ENCODE measurements around the gene HHAT.
"Not testable (repeated sequence)": the region's sequence is repeated elsewhere in the genome, so short reads cannot be mapped to it uniquely, and the experiment has no call there.

Gene HHAT

DNA sequence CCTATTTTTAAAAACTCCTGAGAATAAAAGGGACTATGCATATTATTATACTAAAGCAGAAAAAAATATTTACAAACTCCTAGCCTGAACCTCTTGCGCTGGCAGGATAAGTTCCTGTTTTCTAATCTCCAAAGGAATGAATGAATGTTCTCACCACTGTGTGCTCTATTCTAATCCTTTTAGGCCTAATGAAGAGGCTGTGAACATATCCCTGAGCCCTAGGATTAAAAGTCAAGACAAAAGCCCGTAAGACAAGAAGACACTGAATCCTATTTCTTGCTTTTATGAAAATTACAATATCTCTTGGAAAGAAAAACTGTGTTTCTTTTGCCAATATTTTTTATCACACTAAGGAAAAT, 317.5 kb downstream of the HHAT start:
- Histone ChIP-seq H3K36me3 (ENCODE audit: control insufficient read depth, insufficient read depth, low read length) (no peaks in the 10 kb centered on the region), H3K4me3 (ENCODE audit: low read length) (no peak overlapping the region), H3K4me1 (ENCODE audit: control insufficient read depth, insufficient read depth, low read length) (no peaks in the 10 kb centered on the region), H3K9ac (ENCODE audit: low read length) (no peak overlapping the region), H3K27me3 (ENCODE audit: control insufficient read depth, insufficient read depth, low read length) (no peaks in the 10 kb centered on the region), H3K27ac (ENCODE audit: low read depth, low read length) (no peak overlapping the region)

DNA sequence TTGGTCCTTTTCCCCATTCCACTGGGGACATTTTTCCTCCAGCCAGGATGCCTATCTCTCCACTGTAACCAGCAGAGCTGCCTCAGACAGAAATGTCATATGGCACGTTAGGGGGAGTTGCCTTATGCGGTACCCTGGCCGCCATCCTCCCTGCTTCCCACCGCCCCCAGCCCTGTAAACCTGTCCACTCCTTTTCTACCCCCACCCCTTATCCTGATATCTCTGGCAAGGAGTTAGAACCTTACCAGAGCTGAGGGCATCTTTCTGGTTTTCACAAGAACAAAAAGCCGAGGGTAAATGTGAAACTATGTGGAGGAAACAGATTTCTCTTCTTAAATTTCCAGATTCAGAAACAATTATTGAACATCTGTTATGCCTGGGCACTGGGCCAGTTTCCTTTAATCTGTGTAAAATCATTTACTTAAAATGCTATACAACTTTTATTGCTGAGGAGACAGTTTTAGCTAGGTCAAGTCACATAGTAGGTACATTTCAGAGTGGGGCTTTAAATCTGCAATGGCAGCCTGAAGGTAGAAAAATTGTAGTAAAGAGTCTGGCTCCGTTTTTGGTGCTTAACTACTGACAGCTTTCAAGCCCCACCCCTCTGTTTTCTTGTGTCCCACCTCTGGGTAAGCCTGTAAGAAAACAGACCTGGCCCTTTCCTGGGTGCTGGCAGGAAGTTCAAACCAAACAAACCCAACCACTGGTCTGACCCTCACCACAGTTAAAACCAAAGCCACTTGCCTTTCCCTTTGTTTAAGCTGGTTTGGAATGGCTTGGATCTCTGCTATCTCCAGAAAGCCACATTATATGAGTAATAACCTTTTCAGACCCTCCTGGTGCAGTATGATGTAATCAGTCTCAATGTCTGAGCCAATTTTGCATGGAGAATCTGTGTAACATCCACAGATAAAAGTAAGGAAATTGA, 319.0 kb downstream of the HHAT start:
- H3K4me3 ChIP-seq (ENCODE audit: low read length), result no peak overlapping the region
- no peak overlapping the region for H3K27ac ChIP-seq (ENCODE audit: low read depth, low read length)
- no peaks in the 10 kb centered on the region for H3K36me3 ChIP-seq (ENCODE audit: control insufficient read depth, insufficient read depth, low read length)
- no peak overlapping the region for H3K9ac ChIP-seq (ENCODE audit: low read length)
- no peaks in the 10 kb centered on the region for H3K4me1 ChIP-seq (ENCODE audit: control insufficient read depth, insufficient read depth, low read length)
- no peaks in the 10 kb centered on the region for H3K27me3 ChIP-seq (ENCODE audit: control insufficient read depth, insufficient read depth, low read length)

- Histone ChIP-seq H3K36me3 (ENCODE audit: control insufficient read depth, insufficient read depth, low read length) (no peaks in the 10 kb centered on the region), H3K27ac (ENCODE audit: low read depth, low read length) (no peak overlapping the region), H3K27me3 (ENCODE audit: control insufficient read depth, insufficient read depth, low read length) (no peaks in the 10 kb centered on the region), H3K9ac (ENCODE audit: low read length) (no peak overlapping the region), H3K4me1 (ENCODE audit: control insufficient read depth, insufficient read depth, low read length) (no peaks in the 10 kb centered on the region), H3K4me3 (ENCODE audit: low read length) (no peak overlapping the region)
These were observed 320.0 kb downstream of the HHAT start for GRCh38 chr1:210648588-210649269.

GRCh38 chr1:210650403-210650802, 321.7 kb downstream of the HHAT start:
- no peak overlapping the region for H3K27ac ChIP-seq (ENCODE audit: low read depth, low read length)
- H3K27me3 ChIP-seq (ENCODE audit: control insufficient read depth, insufficient read depth, low read length), result no peaks in the 10 kb centered on the region
- H3K9ac ChIP-seq (ENCODE audit: low read length), result no peak overlapping the region
- no peaks in the 10 kb centered on the region for H3K4me1 ChIP-seq (ENCODE audit: control insufficient read depth, insufficient read depth, low read length)
- no peak overlapping the region for H3K4me3 ChIP-seq (ENCODE audit: low read length)
- no peaks in the 10 kb centered on the region for H3K36me3 ChIP-seq (ENCODE audit: control insufficient read depth, insufficient read depth, low read length)

- H3K4me3 ChIP-seq (ENCODE audit: low read length), result no peak overlapping the region
- H3K27me3 ChIP-seq (ENCODE audit: control insufficient read depth, insufficient read depth, low read length), result no peaks in the 10 kb centered on the region
- no peak overlapping the region for H3K9ac ChIP-seq (ENCODE audit: low read length)
- H3K4me1 ChIP-seq (ENCODE audit: control insufficient read depth, insufficient read depth, low read length), result no peaks in the 10 kb centered on the region
- no peaks in the 10 kb centered on the region for H3K36me3 ChIP-seq (ENCODE audit: control insufficient read depth, insufficient read depth, low read length)
- no peak overlapping the region for H3K27ac ChIP-seq (ENCODE audit: low read depth, low read length)
These were observed 323.7 kb downstream of the HHAT start for GRCh38 chr1:210652329-210652954.

DNA sequence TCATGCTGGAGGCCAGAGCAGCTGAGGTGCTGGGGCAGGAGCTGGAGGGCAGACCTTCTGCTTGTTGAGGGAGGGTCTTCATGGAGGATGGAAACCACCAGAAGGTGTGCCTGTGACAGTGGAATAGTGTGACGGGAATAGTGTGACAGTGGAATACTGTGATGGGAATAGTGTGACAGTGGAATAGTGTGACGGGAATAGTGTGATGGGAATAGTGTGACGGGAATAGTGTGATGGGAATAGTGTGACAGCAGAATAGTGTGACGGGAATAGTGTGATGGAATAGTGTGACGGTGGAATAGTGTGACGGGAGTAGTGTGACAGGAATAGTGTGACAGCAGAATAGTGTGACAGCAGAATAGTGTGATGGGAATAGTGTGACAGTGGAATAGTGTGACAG, 325.1 kb downstream of the HHAT start:
- H3K9ac ChIP-seq (ENCODE audit: low read length), result no peak overlapping the region
- H3K4me1 ChIP-seq (ENCODE audit: control insufficient read depth, insufficient read depth, low read length), result no peaks in the 10 kb centered on the region
- H3K27ac ChIP-seq (ENCODE audit: low read depth, low read length), result no peak overlapping the region

GRCh38 chr1:210654176-210654981, 325.7 kb downstream of the HHAT start:
- no peaks in the 10 kb centered on the region for H3K4me1 ChIP-seq (ENCODE audit: control insufficient read depth, insufficient read depth, low read length)
- no peak overlapping the region for H3K27ac ChIP-seq (ENCODE audit: low read depth, low read length)
- H3K9ac ChIP-seq (ENCODE audit: low read length), result no peak overlapping the region
- no peaks in the 10 kb centered on the region for H3K27me3 ChIP-seq (ENCODE audit: control insufficient read depth, insufficient read depth, low read length)
- no peaks in the 10 kb centered on the region for H3K36me3 ChIP-seq (ENCODE audit: control insufficient read depth, insufficient read depth, low read length)
- H3K4me3 ChIP-seq (ENCODE audit: low read length), result no peak overlapping the region

More for the DNA sequence above, 325.1 kb downstream of the HHAT start:
- Histone ChIP-seq H3K4me3 (ENCODE audit: low read length) (no peak overlapping the region), H3K36me3 (ENCODE audit: control insufficient read depth, insufficient read depth, low read length) (no peaks in the 10 kb centered on the region), H3K27me3 (ENCODE audit: control insufficient read depth, insufficient read depth, low read length) (no peaks in the 10 kb centered on the region)

GRCh38 chr1:210655511-210655910, 326.8 kb downstream of the HHAT start:
- no peaks in the 10 kb centered on the region for H3K36me3 ChIP-seq (ENCODE audit: control insufficient read depth, insufficient read depth, low read length)
- H3K4me1 ChIP-seq (ENCODE audit: control insufficient read depth, insufficient read depth, low read length), result no peaks in the 10 kb centered on the region
- no peak overlapping the region for H3K4me3 ChIP-seq (ENCODE audit: low read length)
- H3K27ac ChIP-seq (ENCODE audit: low read depth, low read length), result no peak overlapping the region
- H3K9ac ChIP-seq (ENCODE audit: low read length), result no peak overlapping the region
- H3K27me3 ChIP-seq (ENCODE audit: control insufficient read depth, insufficient read depth, low read length), result no peaks in the 10 kb centered on the region

- Histone ChIP-seq H3K4me1 (ENCODE audit: control insufficient read depth, insufficient read depth, low read length) (no peaks in the 10 kb centered on the region), H3K27me3 (ENCODE audit: control insufficient read depth, insufficient read depth, low read length) (no peaks in the 10 kb centered on the region), H3K9ac (ENCODE audit: low read length) (no peak overlapping the region), H3K36me3 (ENCODE audit: control insufficient read depth, insufficient read depth, low read length) (no peaks in the 10 kb centered on the region), H3K27ac (ENCODE audit: low read depth, low read length) (no peak overlapping the region), H3K4me3 (ENCODE audit: low read length) (no peak overlapping the region)
These were observed 329.1 kb downstream of the HHAT start for GRCh38 chr1:210657806-210658205.

- not testable (repeated sequence) for H3K27me3 ChIP-seq (ENCODE audit: control insufficient read depth, insufficient read depth, low read length); H3K4me1 ChIP-seq (ENCODE audit: control insufficient read depth, insufficient read depth, low read length); H3K9ac ChIP-seq (ENCODE audit: low read length); H3K36me3 ChIP-seq (ENCODE audit: control insufficient read depth, insufficient read depth, low read length); H3K27ac ChIP-seq (ENCODE audit: low read depth, low read length); H3K4me3 ChIP-seq (ENCODE audit: low read length)
These were observed 332.8 kb downstream of the HHAT start for GRCh38 chr1:210661520-210661919.

GRCh38 chr1:210662291-210663050, 333.8 kb downstream of the HHAT start:
- Histone ChIP-seq H3K27ac (ENCODE audit: low read depth, low read length) (no peak overlapping the region), H3K36me3 (ENCODE audit: control insufficient read depth, insufficient read depth, low read length) (no peaks in the 10 kb centered on the region)

More at GRCh38 chr1:210662291-210663050, 333.8 kb downstream of the HHAT start:
- H3K27me3 ChIP-seq (ENCODE audit: control insufficient read depth, insufficient read depth, low read length), result no peaks in the 10 kb centered on the region
- no peak overlapping the region for H3K9ac ChIP-seq (ENCODE audit: low read length)
- no peaks in the 10 kb centered on the region for H3K4me1 ChIP-seq (ENCODE audit: control insufficient read depth, insufficient read depth, low read length)
- no peak overlapping the region for H3K4me3 ChIP-seq (ENCODE audit: low read length)

Data from rectal smooth muscle tissue (tissue), 1 donor.